ENCODE results near the gene TENM4.

- TF ChIP-seq, protein P1, sequence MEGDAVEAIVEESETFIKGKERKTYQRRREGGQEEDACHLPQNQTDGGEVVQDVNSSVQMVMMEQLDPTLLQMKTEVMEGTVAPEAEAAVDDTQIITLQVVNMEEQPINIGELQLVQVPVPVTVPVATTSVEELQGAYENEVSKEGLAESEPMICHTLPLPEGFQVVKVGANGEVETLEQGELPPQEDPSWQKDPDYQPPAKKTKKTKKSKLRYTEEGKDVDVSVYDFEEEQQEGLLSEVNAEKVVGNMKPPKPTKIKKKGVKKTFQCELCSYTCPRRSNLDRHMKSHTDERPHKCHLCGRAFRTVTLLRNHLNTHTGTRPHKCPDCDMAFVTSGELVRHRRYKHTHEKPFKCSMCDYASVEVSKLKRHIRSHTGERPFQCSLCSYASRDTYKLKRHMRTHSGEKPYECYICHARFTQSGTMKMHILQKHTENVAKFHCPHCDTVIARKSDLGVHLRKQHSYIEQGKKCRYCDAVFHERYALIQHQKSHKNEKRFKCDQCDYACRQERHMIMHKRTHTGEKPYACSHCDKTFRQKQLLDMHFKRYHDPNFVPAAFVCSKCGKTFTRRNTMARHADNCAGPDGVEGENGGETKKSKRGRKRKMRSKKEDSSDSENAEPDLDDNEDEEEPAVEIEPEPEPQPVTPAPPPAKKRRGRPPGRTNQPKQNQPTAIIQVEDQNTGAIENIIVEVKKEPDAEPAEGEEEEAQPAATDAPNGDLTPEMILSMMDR (IDR thresholded peaks at IDR 0.05), result no peak
- TF ChIP-seq POLR2A (IDR thresholded peaks at IDR 0.05), result no peak
These were observed 672.5 kb downstream of the TENM4 start for GRCh38 chr11:78768345-78768744.
